ENCODE data around the gene MXI1. TPM values are rescaled to one million over a fixed set of nuclear protein-coding genes. Genes with fewer than 3 reads are reported as not detected.

The MXI1 gene
- total and polyA plus RNA-seq, 9 donors, result 17.1 to 25.2 (median 20.5) TPM

DNA sequence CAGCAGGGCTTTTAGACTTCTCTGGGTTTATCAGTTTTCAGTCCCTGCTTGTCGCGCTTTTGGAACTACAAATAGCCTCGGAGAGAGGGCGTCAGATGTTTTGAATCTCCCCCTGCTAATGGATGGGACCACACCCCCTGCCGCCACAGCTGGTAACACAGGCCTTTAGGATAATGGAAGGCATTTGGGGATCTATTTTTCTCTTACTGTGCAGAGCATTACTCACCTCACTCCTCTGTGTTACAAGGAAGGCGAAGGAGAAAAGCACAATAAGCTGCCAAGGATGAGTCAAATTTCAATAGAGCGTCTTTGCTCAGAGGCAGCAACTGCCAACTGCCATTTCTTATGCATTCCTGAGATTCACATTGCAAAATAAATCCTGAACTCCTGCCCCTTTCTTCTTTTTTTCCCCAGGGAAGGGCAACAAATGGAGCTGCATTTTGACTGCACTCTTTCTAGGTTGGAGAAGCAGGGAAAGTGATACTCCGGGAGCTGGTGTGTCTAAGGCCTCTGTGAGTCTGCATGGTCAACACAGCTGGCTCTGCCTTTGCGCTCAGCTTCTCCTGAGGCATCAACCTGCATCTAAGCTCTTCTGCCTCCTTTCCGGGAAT is 128.8 kb downstream of the MXI1 start:
- no peaks in the 10 kb centered on the region for H3K36me3 ChIP-seq (ENCODE audit: control insufficient read depth, insufficient read depth, low read length)
- H3K4me1 ChIP-seq (ENCODE audit: control insufficient read depth, insufficient read depth, low read length), result peaks cover 13% of the 10 kb centered on the region
- H3K4me3 ChIP-seq (ENCODE audit: low read length), result no peak overlapping the region
- no peaks in the 10 kb centered on the region for H3K27me3 ChIP-seq (ENCODE audit: control insufficient read depth, insufficient read depth, low read length)
- H3K27ac ChIP-seq (ENCODE audit: low read length), result no peak overlapping the region
- DNase-seq, result peak; percentile 89
- 34% methylated on average over 5 of the region's 10 CpGs for WGBS (ENCODE audit: insufficient coverage)
- peaks cover 4% of the 10 kb centered on the region for H3K9me3 ChIP-seq (replicated peaks; ENCODE audit: control insufficient read depth, low read depth, low read length)

Other genes starting within 250 kb of the MXI1 start
- 135 TPM for gene ADD3, start 199.6 kb upstream of the MXI1 start, total RNA-seq
- 100 to 1,000 TPM in 2 of 8 donors, 10 to 100 TPM in 6; 79.8 to 114 (median 92.3) TPM for gene ADD3, start 199.6 kb upstream of the MXI1 start, polyA plus RNA-seq (ENCODE audit: insufficient read depth in 1 of 8, insufficient read length in 8 of 8, low replicate concordance in 1 of 8)
- 8.6 TPM for gene SMNDC1, start 97.3 kb downstream of the MXI1 start, total RNA-seq
- gene SMNDC1, start 97.3 kb downstream of the MXI1 start, polyA plus RNA-seq (ENCODE audit: insufficient read depth in 1 of 8, insufficient read length in 8 of 8, low replicate concordance in 1 of 8), result 10 to 100 TPM; 29.2 to 39.0 (median 33.9) TPM